GM15510 (cell line): Measurements from ENCODE around the gene SYS1.

Experiments used
- POLR2A ChIP-seq: IDR thresholded peaks from 3 replicates; pipeline ENCODE4 v1.6.1; 2011; ENCODE audit warnings: borderline replicate concordance; ENCODE audit not compliant: insufficient read length; ENCODE audit errors: extremely low read depth

Gene SYS1

GRCh38 chr20:45409521-45410272, 46.7 kb downstream of the SYS1 start:
- TF ChIP-seq POLR2A: no peak

- no peak for TF ChIP-seq POLR2A
Measured at GRCh38 chr20:45410887-45411286, 47.9 kb downstream of the SYS1 start.

GRCh38 chr20:45412653-45413052, 49.7 kb downstream of the SYS1 start:
- TF ChIP-seq POLR2A: no peak

GRCh38 chr20:45413479-45413878, 50.5 kb downstream of the SYS1 start:
- no peak for TF ChIP-seq POLR2A

- peak; percentile 96 for TF ChIP-seq POLR2A
Measured at GRCh38 chr20:45415822-45416637, 53.1 kb downstream of the SYS1 start, which contains the start of gene PIGT. PIGT (plus strand) TSS chr20:45416141; CDS start chr20:45416157, 16 bp downstream.

GRCh38 chr20:45416917-45417316, 54.0 kb downstream of the SYS1 start:
- TF ChIP-seq POLR2A: no peak
